WTC11 (cell line): ENCODE measurements around the gene PPP6R1. TPM values are rescaled to one million over a fixed set of nuclear protein-coding genes. Genes with fewer than 3 reads are reported as not detected.

Source experiments
- ATF1 ChIP-seq: sonication (generic); formaldehyde crosslinking; IDR thresholded peaks from 2 replicates; pipeline ENCODE4 v1.8.1; 2023; ENCODE audit warnings: mild to moderate bottlenecking, moderate library complexity, missing genetic modification reagents
- CBFB ChIP-seq: sonication (generic); formaldehyde crosslinking; IDR thresholded peaks from 2 replicates; pipeline ENCODE4 v1.8.1; 2022; ENCODE audit warnings: mild to moderate bottlenecking, low read depth, missing genetic modification reagents
- CREB1 ChIP-seq: sonication (generic); formaldehyde crosslinking; IDR thresholded peaks from 2 replicates; pipeline ENCODE4 v1.8.0; 2023; ENCODE audit warnings: mild to moderate bottlenecking, missing genetic modification reagents
- ELF4 ChIP-seq: sonication (generic); formaldehyde crosslinking; IDR thresholded peaks from 2 replicates; pipeline ENCODE4 v1.8.1; 2022; ENCODE audit warnings: low read depth, mild to moderate bottlenecking, moderate library complexity, missing genetic modification reagents
- ETV6 ChIP-seq: sonication (generic); formaldehyde crosslinking; IDR thresholded peaks from 2 replicates; pipeline ENCODE4 v1.8.1; 2022; ENCODE audit warnings: mild to moderate bottlenecking, missing genetic modification reagents
- FOXP1 ChIP-seq: sonication (generic); formaldehyde crosslinking; IDR thresholded peaks from 2 replicates; pipeline ENCODE4 v1.8.0; 2022; ENCODE audit warnings: missing genetic modification reagents, mild to moderate bottlenecking, moderate library complexity, borderline replicate concordance
- JAZF1 ChIP-seq: fragments of 250-450 bp; sonication (Bioruptor Pico); IDR thresholded peaks from 2 replicates; pipeline ENCODE4 v1.9.0; 2021; ENCODE audit warnings: moderate library complexity, mild to moderate bottlenecking, inconsistent platforms
- NFATC4 ChIP-seq: fragments of 250-450 bp; sonication (Bioruptor Pico); IDR thresholded peaks from 2 replicates; pipeline ENCODE4 v1.9.0; 2021; ENCODE audit warnings: mild to moderate bottlenecking
- NFYB ChIP-seq: sonication (generic); formaldehyde crosslinking; conservative IDR thresholded peaks from 2 replicates; pipeline ENCODE4 v1.8.0; 2022; ENCODE audit warnings: low read depth, missing genetic modification reagents
- NR2C2 ChIP-seq: sonication (generic); formaldehyde crosslinking; IDR thresholded peaks from 2 replicates; pipeline ENCODE4 v1.8.0; 2022; ENCODE audit warnings: mild to moderate bottlenecking, missing genetic modification reagents
- NR3C1 ChIP-seq: sonication (generic); formaldehyde crosslinking; conservative IDR thresholded peaks from 2 replicates; pipeline ENCODE4 v1.8.1; 2023; ENCODE audit warnings: low read depth, mild to moderate bottlenecking, missing genetic modification reagents
- PRRX2 ChIP-seq: fragments of 250-450 bp; sonication (Bioruptor Pico); IDR thresholded peaks from 2 replicates; pipeline ENCODE4 v1.8.0; 2021; ENCODE audit warnings: mild to moderate bottlenecking
- RORB ChIP-seq: fragments of 250-450 bp; sonication (Bioruptor Pico); IDR thresholded peaks from 2 replicates; pipeline ENCODE4 v1.9.0; 2021; ENCODE audit warnings: mild to moderate bottlenecking
- SMAD4 ChIP-seq: sonication (generic); formaldehyde crosslinking; IDR thresholded peaks from 2 replicates; pipeline ENCODE4 v1.8.0; 2022; ENCODE audit warnings: mild to moderate bottlenecking, missing genetic modification reagents
- SOX15 ChIP-seq: fragments of 250-450 bp; sonication (Bioruptor Pico); IDR thresholded peaks from 2 replicates; pipeline ENCODE4 v1.9.0; 2021; ENCODE audit warnings: mild to moderate bottlenecking
- SP1 ChIP-seq: sonication (generic); formaldehyde crosslinking; conservative IDR thresholded peaks from 2 replicates; pipeline ENCODE4 v1.8.1; 2022; ENCODE audit warnings: missing genetic modification reagents
- TEAD4 ChIP-seq: sonication (generic); formaldehyde crosslinking; IDR thresholded peaks from 2 replicates; pipeline ENCODE4 v1.8.0; 2022; ENCODE audit warnings: mild to moderate bottlenecking, missing genetic modification reagents
- TP53 ChIP-seq: sonication (generic); formaldehyde crosslinking; IDR thresholded peaks from 2 replicates; pipeline ENCODE4 v1.8.1; 2023; ENCODE audit warnings: mild to moderate bottlenecking, missing genetic modification reagents
- ZNF396 ChIP-seq: fragments of 250-450 bp; sonication (Bioruptor Pico); IDR thresholded peaks from 2 replicates; pipeline ENCODE4 v1.8.0; 2021; ENCODE audit warnings: mild to moderate bottlenecking, moderate library complexity, borderline replicate concordance
- ZNF423 ChIP-seq: fragments of 250-450 bp; sonication (Bioruptor Pico); IDR thresholded peaks from 2 replicates; pipeline ENCODE4 v2.1.2; 2022; ENCODE audit warnings: mild to moderate bottlenecking, moderate library complexity
- ZNF671 ChIP-seq: fragments of 250-450 bp; sonication (Bioruptor Pico); IDR thresholded peaks from 2 replicates; pipeline ENCODE4 v1.8.0; 2021; ENCODE audit warnings: mild to moderate bottlenecking
- total RNA-seq: library from RNA; stranded (reverse); gene quantifications from 3 replicates; pipeline ENCODE4 v1.2.3, GENCODE V29; 2021
- TF ChIP-seq, protein P1 (sequence below): fragments of 200-600 bp; IDR thresholded peaks from 2 replicates; pipeline ENCODE4 v1.8.0; 2022; ENCODE audit warnings: antibody characterized with exemption
- TF ChIP-seq, protein P2 (sequence below): sonication (generic); formaldehyde crosslinking; conservative IDR thresholded peaks from 2 replicates; pipeline ENCODE4 v1.8.1; 2023; ENCODE audit warnings: mild to moderate bottlenecking, low read depth, missing genetic modification reagents, moderate library complexity
- TF ChIP-seq, protein P3 (sequence below): sonication (generic); formaldehyde crosslinking; IDR thresholded peaks from 2 replicates; pipeline ENCODE4 v1.8.1; 2023; ENCODE audit warnings: mild to moderate bottlenecking, missing genetic modification reagents, borderline replicate concordance
- TF ChIP-seq, protein P4 (sequence below): sonication (generic); formaldehyde crosslinking; IDR thresholded peaks from 2 replicates; pipeline ENCODE4 v1.8.0; 2022; ENCODE audit warnings: mild to moderate bottlenecking, missing genetic modification reagents
- TF ChIP-seq, protein P5 (sequence below): sonication (generic); formaldehyde crosslinking; IDR thresholded peaks from 2 replicates; pipeline ENCODE4 v1.8.1; 2023; ENCODE audit warnings: mild to moderate bottlenecking, missing genetic modification reagents
- TF ChIP-seq, protein P6 (sequence below): sonication (generic); formaldehyde crosslinking; IDR thresholded peaks from 2 replicates; pipeline ENCODE4 v1.8.0; 2023; ENCODE audit warnings: missing genetic modification reagents, mild to moderate bottlenecking, borderline replicate concordance

Gene PPP6R1
- total RNA-seq, 1 experiment from 2014 or later: 91.8 TPM

DNA sequence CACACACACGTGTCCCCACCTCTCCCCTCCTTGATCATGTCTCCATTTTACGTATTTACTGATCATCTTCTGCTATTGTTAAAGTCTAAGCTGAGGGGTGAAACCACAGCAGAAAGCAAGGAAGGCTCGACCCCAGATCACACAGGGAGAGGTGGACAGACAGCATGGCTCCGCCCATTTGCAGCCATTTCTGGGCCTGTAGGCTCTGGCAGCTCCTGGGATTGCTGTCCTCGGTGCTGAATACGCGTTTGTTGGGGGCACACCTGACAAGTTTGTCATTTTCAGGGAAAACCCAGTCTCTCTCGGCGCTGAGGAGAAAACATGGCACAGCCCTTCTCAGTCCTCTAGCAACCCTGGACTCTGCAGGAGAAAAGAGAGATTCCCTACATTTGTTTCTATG, 38.3 kb downstream of the PPP6R1 start (continued):
- TF ChIP-seq, protein P1, sequence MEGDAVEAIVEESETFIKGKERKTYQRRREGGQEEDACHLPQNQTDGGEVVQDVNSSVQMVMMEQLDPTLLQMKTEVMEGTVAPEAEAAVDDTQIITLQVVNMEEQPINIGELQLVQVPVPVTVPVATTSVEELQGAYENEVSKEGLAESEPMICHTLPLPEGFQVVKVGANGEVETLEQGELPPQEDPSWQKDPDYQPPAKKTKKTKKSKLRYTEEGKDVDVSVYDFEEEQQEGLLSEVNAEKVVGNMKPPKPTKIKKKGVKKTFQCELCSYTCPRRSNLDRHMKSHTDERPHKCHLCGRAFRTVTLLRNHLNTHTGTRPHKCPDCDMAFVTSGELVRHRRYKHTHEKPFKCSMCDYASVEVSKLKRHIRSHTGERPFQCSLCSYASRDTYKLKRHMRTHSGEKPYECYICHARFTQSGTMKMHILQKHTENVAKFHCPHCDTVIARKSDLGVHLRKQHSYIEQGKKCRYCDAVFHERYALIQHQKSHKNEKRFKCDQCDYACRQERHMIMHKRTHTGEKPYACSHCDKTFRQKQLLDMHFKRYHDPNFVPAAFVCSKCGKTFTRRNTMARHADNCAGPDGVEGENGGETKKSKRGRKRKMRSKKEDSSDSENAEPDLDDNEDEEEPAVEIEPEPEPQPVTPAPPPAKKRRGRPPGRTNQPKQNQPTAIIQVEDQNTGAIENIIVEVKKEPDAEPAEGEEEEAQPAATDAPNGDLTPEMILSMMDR: no peak
- no peak for TF ChIP-seq FOXP1 (CRISPR knock-in tag)
- TF ChIP-seq, protein P2, sequence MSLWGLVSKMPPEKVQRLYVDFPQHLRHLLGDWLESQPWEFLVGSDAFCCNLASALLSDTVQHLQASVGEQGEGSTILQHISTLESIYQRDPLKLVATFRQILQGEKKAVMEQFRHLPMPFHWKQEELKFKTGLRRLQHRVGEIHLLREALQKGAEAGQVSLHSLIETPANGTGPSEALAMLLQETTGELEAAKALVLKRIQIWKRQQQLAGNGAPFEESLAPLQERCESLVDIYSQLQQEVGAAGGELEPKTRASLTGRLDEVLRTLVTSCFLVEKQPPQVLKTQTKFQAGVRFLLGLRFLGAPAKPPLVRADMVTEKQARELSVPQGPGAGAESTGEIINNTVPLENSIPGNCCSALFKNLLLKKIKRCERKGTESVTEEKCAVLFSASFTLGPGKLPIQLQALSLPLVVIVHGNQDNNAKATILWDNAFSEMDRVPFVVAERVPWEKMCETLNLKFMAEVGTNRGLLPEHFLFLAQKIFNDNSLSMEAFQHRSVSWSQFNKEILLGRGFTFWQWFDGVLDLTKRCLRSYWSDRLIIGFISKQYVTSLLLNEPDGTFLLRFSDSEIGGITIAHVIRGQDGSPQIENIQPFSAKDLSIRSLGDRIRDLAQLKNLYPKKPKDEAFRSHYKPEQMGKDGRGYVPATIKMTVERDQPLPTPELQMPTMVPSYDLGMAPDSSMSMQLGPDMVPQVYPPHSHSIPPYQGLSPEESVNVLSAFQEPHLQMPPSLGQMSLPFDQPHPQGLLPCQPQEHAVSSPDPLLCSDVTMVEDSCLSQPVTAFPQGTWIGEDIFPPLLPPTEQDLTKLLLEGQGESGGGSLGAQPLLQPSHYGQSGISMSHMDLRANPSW (CRISPR knock-in tag): no peak
- TF ChIP-seq ETV6 (CRISPR knock-in tag): no peak
- no peak for TF ChIP-seq SP1 (CRISPR knock-in tag)
- no peak for TF ChIP-seq JAZF1
- no peak for TF ChIP-seq ZNF396 (CRISPR knock-in tag)
- TF ChIP-seq, protein P3, sequence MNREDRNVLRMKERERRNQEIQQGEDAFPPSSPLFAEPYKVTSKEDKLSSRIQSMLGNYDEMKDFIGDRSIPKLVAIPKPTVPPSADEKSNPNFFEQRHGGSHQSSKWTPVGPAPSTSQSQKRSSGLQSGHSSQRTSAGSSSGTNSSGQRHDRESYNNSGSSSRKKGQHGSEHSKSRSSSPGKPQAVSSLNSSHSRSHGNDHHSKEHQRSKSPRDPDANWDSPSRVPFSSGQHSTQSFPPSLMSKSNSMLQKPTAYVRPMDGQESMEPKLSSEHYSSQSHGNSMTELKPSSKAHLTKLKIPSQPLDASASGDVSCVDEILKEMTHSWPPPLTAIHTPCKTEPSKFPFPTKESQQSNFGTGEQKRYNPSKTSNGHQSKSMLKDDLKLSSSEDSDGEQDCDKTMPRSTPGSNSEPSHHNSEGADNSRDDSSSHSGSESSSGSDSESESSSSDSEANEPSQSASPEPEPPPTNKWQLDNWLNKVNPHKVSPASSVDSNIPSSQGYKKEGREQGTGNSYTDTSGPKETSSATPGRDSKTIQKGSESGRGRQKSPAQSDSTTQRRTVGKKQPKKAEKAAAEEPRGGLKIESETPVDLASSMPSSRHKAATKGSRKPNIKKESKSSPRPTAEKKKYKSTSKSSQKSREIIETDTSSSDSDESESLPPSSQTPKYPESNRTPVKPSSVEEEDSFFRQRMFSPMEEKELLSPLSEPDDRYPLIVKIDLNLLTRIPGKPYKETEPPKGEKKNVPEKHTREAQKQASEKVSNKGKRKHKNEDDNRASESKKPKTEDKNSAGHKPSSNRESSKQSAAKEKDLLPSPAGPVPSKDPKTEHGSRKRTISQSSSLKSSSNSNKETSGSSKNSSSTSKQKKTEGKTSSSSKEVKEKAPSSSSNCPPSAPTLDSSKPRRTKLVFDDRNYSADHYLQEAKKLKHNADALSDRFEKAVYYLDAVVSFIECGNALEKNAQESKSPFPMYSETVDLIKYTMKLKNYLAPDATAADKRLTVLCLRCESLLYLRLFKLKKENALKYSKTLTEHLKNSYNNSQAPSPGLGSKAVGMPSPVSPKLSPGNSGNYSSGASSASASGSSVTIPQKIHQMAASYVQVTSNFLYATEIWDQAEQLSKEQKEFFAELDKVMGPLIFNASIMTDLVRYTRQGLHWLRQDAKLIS (CRISPR knock-in tag): no peak
- TF ChIP-seq CBFB (CRISPR knock-in tag): no peak
- 0 out of 2 replicates have a peak, but pooled peaks have one; percentile 22 for TF ChIP-seq CREB1 (CRISPR knock-in tag)
- TF ChIP-seq, protein P4, sequence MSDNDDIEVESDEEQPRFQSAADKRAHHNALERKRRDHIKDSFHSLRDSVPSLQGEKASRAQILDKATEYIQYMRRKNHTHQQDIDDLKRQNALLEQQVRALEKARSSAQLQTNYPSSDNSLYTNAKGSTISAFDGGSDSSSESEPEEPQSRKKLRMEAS (CRISPR knock-in tag): 0 out of 2 replicates have a peak, but pooled peaks have one; percentile 24
- TF ChIP-seq PRRX2 (CRISPR knock-in tag): no peak
- TF ChIP-seq, protein P5, sequence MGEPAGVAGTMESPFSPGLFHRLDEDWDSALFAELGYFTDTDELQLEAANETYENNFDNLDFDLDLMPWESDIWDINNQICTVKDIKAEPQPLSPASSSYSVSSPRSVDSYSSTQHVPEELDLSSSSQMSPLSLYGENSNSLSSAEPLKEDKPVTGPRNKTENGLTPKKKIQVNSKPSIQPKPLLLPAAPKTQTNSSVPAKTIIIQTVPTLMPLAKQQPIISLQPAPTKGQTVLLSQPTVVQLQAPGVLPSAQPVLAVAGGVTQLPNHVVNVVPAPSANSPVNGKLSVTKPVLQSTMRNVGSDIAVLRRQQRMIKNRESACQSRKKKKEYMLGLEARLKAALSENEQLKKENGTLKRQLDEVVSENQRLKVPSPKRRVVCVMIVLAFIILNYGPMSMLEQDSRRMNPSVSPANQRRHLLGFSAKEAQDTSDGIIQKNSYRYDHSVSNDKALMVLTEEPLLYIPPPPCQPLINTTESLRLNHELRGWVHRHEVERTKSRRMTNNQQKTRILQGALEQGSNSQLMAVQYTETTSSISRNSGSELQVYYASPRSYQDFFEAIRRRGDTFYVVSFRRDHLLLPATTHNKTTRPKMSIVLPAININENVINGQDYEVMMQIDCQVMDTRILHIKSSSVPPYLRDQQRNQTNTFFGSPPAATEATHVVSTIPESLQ (CRISPR knock-in tag): no peak
- no peak; the same call in 1 of the 2 replicates for TF ChIP-seq NR2C2 (CRISPR knock-in tag)
- TF ChIP-seq TP53 (CRISPR knock-in tag): no peak
- TF ChIP-seq ZNF423 (CRISPR knock-in tag): no peak
- TF ChIP-seq NFYB (CRISPR knock-in tag): 0 out of 2 replicates have a peak, but pooled peaks have one; percentile 22
- 0 out of 2 replicates have a peak, but pooled peaks have one; percentile 44 for TF ChIP-seq SMAD4 (CRISPR knock-in tag)
- TF ChIP-seq ATF1 (CRISPR knock-in tag): no peak
- peak; percentile 59; the same call in 1 of the 2 replicates for TF ChIP-seq TEAD4 (CRISPR knock-in tag)
- TF ChIP-seq NFATC4 (CRISPR knock-in tag): no peak
- no peak for TF ChIP-seq ELF4 (CRISPR knock-in tag)
- no peak for TF ChIP-seq SOX15 (CRISPR knock-in tag)
- no peak for TF ChIP-seq ZNF671 (CRISPR knock-in tag)
- TF ChIP-seq, protein P6, sequence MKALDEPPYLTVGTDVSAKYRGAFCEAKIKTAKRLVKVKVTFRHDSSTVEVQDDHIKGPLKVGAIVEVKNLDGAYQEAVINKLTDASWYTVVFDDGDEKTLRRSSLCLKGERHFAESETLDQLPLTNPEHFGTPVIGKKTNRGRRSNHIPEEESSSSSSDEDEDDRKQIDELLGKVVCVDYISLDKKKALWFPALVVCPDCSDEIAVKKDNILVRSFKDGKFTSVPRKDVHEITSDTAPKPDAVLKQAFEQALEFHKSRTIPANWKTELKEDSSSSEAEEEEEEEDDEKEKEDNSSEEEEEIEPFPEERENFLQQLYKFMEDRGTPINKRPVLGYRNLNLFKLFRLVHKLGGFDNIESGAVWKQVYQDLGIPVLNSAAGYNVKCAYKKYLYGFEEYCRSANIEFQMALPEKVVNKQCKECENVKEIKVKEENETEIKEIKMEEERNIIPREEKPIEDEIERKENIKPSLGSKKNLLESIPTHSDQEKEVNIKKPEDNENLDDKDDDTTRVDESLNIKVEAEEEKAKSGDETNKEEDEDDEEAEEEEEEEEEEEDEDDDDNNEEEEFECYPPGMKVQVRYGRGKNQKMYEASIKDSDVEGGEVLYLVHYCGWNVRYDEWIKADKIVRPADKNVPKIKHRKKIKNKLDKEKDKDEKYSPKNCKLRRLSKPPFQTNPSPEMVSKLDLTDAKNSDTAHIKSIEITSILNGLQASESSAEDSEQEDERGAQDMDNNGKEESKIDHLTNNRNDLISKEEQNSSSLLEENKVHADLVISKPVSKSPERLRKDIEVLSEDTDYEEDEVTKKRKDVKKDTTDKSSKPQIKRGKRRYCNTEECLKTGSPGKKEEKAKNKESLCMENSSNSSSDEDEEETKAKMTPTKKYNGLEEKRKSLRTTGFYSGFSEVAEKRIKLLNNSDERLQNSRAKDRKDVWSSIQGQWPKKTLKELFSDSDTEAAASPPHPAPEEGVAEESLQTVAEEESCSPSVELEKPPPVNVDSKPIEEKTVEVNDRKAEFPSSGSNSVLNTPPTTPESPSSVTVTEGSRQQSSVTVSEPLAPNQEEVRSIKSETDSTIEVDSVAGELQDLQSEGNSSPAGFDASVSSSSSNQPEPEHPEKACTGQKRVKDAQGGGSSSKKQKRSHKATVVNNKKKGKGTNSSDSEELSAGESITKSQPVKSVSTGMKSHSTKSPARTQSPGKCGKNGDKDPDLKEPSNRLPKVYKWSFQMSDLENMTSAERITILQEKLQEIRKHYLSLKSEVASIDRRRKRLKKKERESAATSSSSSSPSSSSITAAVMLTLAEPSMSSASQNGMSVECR (CRISPR knock-in tag): peak; percentile 76; the same call in 1 of the 2 replicates
- TF ChIP-seq RORB: no peak
- no peak for TF ChIP-seq NR3C1 (CRISPR knock-in tag)
